Ovary (tissue), 9 donors: ENCODE data around the gene TRAFD1. TPM values are rescaled to one million over a fixed set of nuclear protein-coding genes. Genes with fewer than 3 reads are reported as not detected.

ENCODE experiments used
- DNase-seq, 5 donors: peaks; one replicate each; pipeline ENCODE4 v3.0.0-alpha.2; 2019 to 2020
- H3K27ac ChIP-seq, 2 donors: fragments of 200-600 bp; one replicate each; pipeline versions ENCODE4 v1.5.1 to v1.8.0; 2019 to 2022
- H3K27me3 ChIP-seq: fragments of 200-600 bp; one replicate; pipeline ENCODE4 v1.8.0; 2022
- H3K36me3 ChIP-seq: fragments of 200-600 bp; sonication (generic); one replicate; pipeline ENCODE4 v1.5.1; 2019
- H3K4me1 ChIP-seq: one replicate; pipeline ENCODE4 v1.8.1; 2013; ENCODE audit warnings: mild to moderate bottlenecking, moderate library complexity; ENCODE audit not compliant: insufficient read depth
- H3K4me3 ChIP-seq: fragments of 200-600 bp; sonication (generic); one replicate; pipeline ENCODE4 v1.5.1; 2017
- H3K9me3 ChIP-seq, 2 donors: fragments of 200-600 bp in 1 of 2; sonication (generic) in 1 of 2; one replicate each; pipeline versions ENCODE4 v1.5.1 to v1.8.1; 2013 to 2019; ENCODE audit warnings: mild to moderate bottlenecking in 1 of 2, moderate library complexity in 1 of 2
- CTCF ChIP-seq, 3 donors: fragments of 450-650 bp in 2 of 3; fragments of 200-600 bp in 1 of 3; IDR thresholded peaks; one replicate each; pipeline versions ENCODE4 v1.5.1 to v1.8.0; 2016 to 2022; ENCODE audit warnings: antibody characterized with exemption in 3 of 3, mild to moderate bottlenecking in 1 of 3
- EP300 ChIP-seq: sonication (generic); formaldehyde crosslinking; IDR thresholded peaks from one replicate; pipeline ENCODE4 v1.6.1; 2017; ENCODE audit warnings: antibody characterized with exemption
- POLR2A ChIP-seq: fragments of 450-650 bp; IDR thresholded peaks from one replicate; pipeline ENCODE4 v1.6.1; 2017; ENCODE audit warnings: antibody characterized with exemption, mild to moderate bottlenecking, moderate library complexity
- WGBS, 3 donors: extraction: QIAGEN DNeasy Blood & Tissue Kit in 1 of 3; methylation state at CpG; one replicate each; pipeline versions ENCODE4 v1.1.5 to v1.1.7; 2013 to 2017; 5-methylcytosine and 5-hydroxymethylcytosine counted together
- intact Hi-C, 4 donors: fragments of 100-400 bp; cut with DNase I; formaldehyde crosslinking; loops; one replicate each; pipeline versions ENCODE4 v1.11.0 to v1.15.1; 2022 to 2023
- polyA plus RNA-seq, 2 donors: library from polyadenylated mRNA; stranded (reverse); fragments of 200-250 nt in 1 of 2; fragments of 350-450 nt in 1 of 2; fragmentation: Illumina TruSeq in 1 of 2; extraction: RNeasy Lipid Tissue Mini Kit (QIAGEN cat#74804) in 1 of 2; gene quantifications; one replicate each; pipeline ENCODE4 v1.2.3, GENCODE V29; 2013 to 2014
- total RNA-seq, 7 donors: library from RNA; depleted of rRNA in 2 of 7; stranded (reverse); fragments of >200 nt in 2 of 7; fragmentation: NEBNext Ultra II Directional in 3 of 7; extraction: Animal tissue kit (Norgen Biotek cat#: 25700) in 3 of 7; gene quantifications; one replicate each; pipeline versions ENCODE4 v1.1.0 to v1.2.4, GENCODE V29; 2016 to 2023
- donor health status: DM: no; HTN: no; CAD: no; lungs with moderate emphysema.
- donor health status: DM: no; HTN: no; CAD: no.
- donor health status: Bipolar disorder and iron deficiency.
- donor health status: DM: yes; HTN: yes; CAD: no.
- donor health status: DM: no; HTN: no; CAD: no.
- donor health status: DM: yes; HTN: yes; CAD: no.

The TRAFD1 gene
- total and polyA plus RNA-seq, 9 donors, result 13.9 to 49.6 (median 25.5) TPM

- H3K9me3 ChIP-seq, result no peaks in the 10 kb centered on the region
- intact Hi-C loops, result no loop called here
- WGBS, 3 donors, result 54 to 60% (median 55%) methylated on average over 3 of the region's 3 CpGs
- no peaks in the 10 kb centered on the region for H3K4me1 ChIP-seq
- H3K36me3 ChIP-seq, result no peaks in the 10 kb centered on the region
- H3K27ac ChIP-seq, result no peak overlapping the region
- TF ChIP-seq CTCF (IDR thresholded peaks at IDR 0.05), result no peak
- no peak for TF ChIP-seq EP300
- no peak for TF ChIP-seq POLR2A
- no peak overlapping the region for H3K4me3 ChIP-seq
- DNase-seq, result no peak
- H3K27me3 ChIP-seq, result no peaks in the 10 kb centered on the region
These were observed 22.7 kb downstream of the TRAFD1 start for GRCh38 chr12:112148031-112148513.

GRCh38 chr12:112149596-112149995 is 24.2 kb downstream of the TRAFD1 start:
- no peaks in the 10 kb centered on the region for H3K36me3 ChIP-seq
- H3K4me3 ChIP-seq, result no peak overlapping the region
- no peak for TF ChIP-seq POLR2A
- no peak for TF ChIP-seq CTCF (IDR thresholded peaks at IDR 0.05)
- no peak for TF ChIP-seq EP300
- H3K27me3 ChIP-seq, result no peaks in the 10 kb centered on the region
- no peaks in the 10 kb centered on the region for H3K4me1 ChIP-seq
- no peak for DNase-seq
- intact Hi-C loops, result no loop called here
- WGBS, 3 donors, result 90 to 94% (median 91%) methylated on average over 5 of the region's 5 CpGs
- no peaks in the 10 kb centered on the region for H3K9me3 ChIP-seq
- no peak overlapping the region for H3K27ac ChIP-seq

- Histone ChIP-seq H3K27ac (no peak overlapping the region), H3K4me3 (no peak overlapping the region), H3K27me3 (no peaks in the 10 kb centered on the region), H3K4me1 (no peaks in the 10 kb centered on the region), H3K9me3 (no peaks in the 10 kb centered on the region), H3K36me3 (no peaks in the 10 kb centered on the region)
- no peak for TF ChIP-seq CTCF (IDR thresholded peaks at IDR 0.05)
- TF ChIP-seq EP300, result no peak
- no peak for TF ChIP-seq POLR2A
- 88 to 95% (median 92%) methylated on average over 11 of the region's 11 CpGs for WGBS, 3 donors
- no peak for DNase-seq
- intact Hi-C loops, result no loop called here
These were observed 26.6 kb downstream of the TRAFD1 start for GRCh38 chr12:112151766-112152541.

GRCh38 chr12:112153181-112153892 is 28.0 kb downstream of the TRAFD1 start:
- no peaks in the 10 kb centered on the region for H3K4me1 ChIP-seq
- TF ChIP-seq POLR2A (no peak), EP300 (no peak), CTCF (IDR thresholded peaks at IDR 0.05) (no peak)
- no peak for DNase-seq
- H3K36me3 ChIP-seq, result no peaks in the 10 kb centered on the region
- 69 to 75% (median 75%) methylated on average over 11 of the region's 11 CpGs for WGBS, 3 donors
- no peak overlapping the region for H3K4me3 ChIP-seq
- peaks cover 0 to under 1% of the 10 kb centered on the region in 2 donors for H3K9me3 ChIP-seq
- H3K27ac ChIP-seq, result no peak overlapping the region
- intact Hi-C loops, result no loop called here
- H3K27me3 ChIP-seq, result no peaks in the 10 kb centered on the region
